ENCODE results near the gene GNS. TPM values are rescaled to one million over a fixed set of nuclear protein-coding genes. Genes with fewer than 3 reads are reported as not detected.

The GNS gene
- polyA plus RNA-seq, 1 donor from 2014 or later: 39.0 TPM

DNA sequence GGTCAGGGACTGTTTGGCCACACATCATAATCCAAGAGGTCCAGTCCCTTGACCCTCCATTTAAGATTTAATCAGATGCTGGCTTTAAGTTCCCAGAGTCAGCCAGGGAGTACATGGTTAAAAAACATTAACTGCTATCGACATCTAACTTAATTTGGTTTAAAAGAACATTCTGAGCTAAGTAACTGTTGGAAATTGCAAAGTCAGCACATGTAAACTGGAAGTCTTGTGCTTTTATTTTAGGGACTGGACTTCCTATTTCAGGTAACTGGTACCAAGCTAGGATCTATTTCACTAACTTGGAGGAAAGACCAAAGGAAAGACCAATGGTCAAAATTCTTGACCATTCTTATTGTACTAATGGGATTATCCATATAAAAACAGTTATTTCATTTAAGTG lies 40.6 kb downstream of the GNS start:
- Histone ChIP-seq H3K9me2 (ENCODE audit: insufficient read depth, low read length) (no peaks in the 10 kb centered on the region), H3F3A (ENCODE audit: insufficient read depth, low read length, poor library complexity, severe bottlenecking) (no peaks in the 10 kb centered on the region), H3K36me3 (ENCODE audit: insufficient read depth, low read length) (peaks cover 21% of the 10 kb centered on the region), H3K27me3 (ENCODE audit: insufficient read depth, low read depth, low read length) (no peaks in the 10 kb centered on the region), H2AFZ (ENCODE audit: low read depth, low read length) (no peak overlapping the region), H3K4me3 (ENCODE audit: low read length) (no peak overlapping the region), H3K9me3 (ENCODE audit: low read length) (no peaks in the 10 kb centered on the region), H3K27ac (ENCODE audit: low read length) (no peak overlapping the region), H4K20me1 (ENCODE audit: insufficient read depth) (no peaks in the 10 kb centered on the region), H3K79me2 (replicated peaks; ENCODE audit: insufficient read depth, low read length) (no peaks in the 10 kb centered on the region), H3K4me2 (ENCODE audit: low read length) (no peak overlapping the region), H3K9ac (ENCODE audit: low read length) (no peak overlapping the region)
- TF ChIP-seq EP300 (conservative IDR thresholded peaks at IDR 0.05; ENCODE audit: poor library complexity, severe bottlenecking) (no peak), EZH2 (IDR thresholded peaks at IDR 0.05; ENCODE audit: borderline replicate concordance, insufficient read depth, low read length, poor library complexity, severe bottlenecking) (no peak), RAD21 (conservative IDR thresholded peaks at IDR 0.05) (no peak), POLR2AphosphoS5 (IDR thresholded peaks at IDR 0.05) (no peak), TAF1 (IDR thresholded peaks at IDR 0.05; ENCODE audit: low read depth) (no peak), MXI1 (conservative IDR thresholded peaks at IDR 0.05; ENCODE audit: poor library complexity, severe bottlenecking) (no peak), SMC3 (conservative IDR thresholded peaks at IDR 0.05; ENCODE audit: poor library complexity) (no peak)
- TF ChIP-seq, protein P1, sequence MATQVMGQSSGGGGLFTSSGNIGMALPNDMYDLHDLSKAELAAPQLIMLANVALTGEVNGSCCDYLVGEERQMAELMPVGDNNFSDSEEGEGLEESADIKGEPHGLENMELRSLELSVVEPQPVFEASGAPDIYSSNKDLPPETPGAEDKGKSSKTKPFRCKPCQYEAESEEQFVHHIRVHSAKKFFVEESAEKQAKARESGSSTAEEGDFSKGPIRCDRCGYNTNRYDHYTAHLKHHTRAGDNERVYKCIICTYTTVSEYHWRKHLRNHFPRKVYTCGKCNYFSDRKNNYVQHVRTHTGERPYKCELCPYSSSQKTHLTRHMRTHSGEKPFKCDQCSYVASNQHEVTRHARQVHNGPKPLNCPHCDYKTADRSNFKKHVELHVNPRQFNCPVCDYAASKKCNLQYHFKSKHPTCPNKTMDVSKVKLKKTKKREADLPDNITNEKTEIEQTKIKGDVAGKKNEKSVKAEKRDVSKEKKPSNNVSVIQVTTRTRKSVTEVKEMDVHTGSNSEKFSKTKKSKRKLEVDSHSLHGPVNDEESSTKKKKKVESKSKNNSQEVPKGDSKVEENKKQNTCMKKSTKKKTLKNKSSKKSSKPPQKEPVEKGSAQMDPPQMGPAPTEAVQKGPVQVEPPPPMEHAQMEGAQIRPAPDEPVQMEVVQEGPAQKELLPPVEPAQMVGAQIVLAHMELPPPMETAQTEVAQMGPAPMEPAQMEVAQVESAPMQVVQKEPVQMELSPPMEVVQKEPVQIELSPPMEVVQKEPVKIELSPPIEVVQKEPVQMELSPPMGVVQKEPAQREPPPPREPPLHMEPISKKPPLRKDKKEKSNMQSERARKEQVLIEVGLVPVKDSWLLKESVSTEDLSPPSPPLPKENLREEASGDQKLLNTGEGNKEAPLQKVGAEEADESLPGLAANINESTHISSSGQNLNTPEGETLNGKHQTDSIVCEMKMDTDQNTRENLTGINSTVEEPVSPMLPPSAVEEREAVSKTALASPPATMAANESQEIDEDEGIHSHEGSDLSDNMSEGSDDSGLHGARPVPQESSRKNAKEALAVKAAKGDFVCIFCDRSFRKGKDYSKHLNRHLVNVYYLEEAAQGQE (IDR thresholded peaks at IDR 0.05; ENCODE audit: borderline replicate concordance): no peak
- TF ChIP-seq, protein P2, sequence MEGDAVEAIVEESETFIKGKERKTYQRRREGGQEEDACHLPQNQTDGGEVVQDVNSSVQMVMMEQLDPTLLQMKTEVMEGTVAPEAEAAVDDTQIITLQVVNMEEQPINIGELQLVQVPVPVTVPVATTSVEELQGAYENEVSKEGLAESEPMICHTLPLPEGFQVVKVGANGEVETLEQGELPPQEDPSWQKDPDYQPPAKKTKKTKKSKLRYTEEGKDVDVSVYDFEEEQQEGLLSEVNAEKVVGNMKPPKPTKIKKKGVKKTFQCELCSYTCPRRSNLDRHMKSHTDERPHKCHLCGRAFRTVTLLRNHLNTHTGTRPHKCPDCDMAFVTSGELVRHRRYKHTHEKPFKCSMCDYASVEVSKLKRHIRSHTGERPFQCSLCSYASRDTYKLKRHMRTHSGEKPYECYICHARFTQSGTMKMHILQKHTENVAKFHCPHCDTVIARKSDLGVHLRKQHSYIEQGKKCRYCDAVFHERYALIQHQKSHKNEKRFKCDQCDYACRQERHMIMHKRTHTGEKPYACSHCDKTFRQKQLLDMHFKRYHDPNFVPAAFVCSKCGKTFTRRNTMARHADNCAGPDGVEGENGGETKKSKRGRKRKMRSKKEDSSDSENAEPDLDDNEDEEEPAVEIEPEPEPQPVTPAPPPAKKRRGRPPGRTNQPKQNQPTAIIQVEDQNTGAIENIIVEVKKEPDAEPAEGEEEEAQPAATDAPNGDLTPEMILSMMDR (IDR thresholded peaks at IDR 0.05; ENCODE audit: poor library complexity, severe bottlenecking): no peak

DNA sequence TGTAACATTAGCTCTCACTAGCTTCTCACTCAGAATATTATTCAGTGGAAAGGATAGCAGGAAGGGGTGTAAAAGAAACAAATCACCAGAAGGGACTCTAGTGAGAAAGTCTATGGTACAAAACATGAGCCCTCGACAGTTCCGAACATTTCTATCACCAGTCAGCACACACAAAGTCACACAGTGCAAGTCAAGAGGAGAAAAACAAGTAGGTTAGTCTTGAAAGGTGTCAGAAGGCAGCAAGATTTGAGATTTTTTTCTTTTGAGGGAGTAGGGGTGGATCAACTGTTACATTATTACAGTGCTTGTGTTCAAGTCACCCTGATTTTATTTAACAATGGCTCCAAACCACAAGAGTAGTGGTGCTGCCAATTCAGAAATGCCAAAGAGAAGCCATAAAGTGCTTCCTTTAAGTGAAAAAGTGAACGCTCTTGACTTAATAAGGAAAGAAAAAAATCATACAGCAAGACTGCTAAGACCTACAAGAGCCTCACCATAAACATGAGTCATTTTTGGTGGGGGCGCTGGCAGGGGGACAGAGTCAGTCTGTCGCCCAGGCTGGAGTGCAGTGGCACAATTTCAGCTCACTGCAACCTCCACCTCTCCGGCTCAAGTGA lies 42.3 kb downstream of the GNS start:
- no peak overlapping the region for H3K27ac ChIP-seq (ENCODE audit: low read length)
- H3K4me2 ChIP-seq (ENCODE audit: low read length): no peak overlapping the region
- H3F3A ChIP-seq (ENCODE audit: insufficient read depth, low read length, poor library complexity, severe bottlenecking): no peaks in the 10 kb centered on the region
- H3K4me3 ChIP-seq (ENCODE audit: low read length): no peak overlapping the region
- H3K36me3 ChIP-seq (ENCODE audit: insufficient read depth, low read length): peaks cover 21% of the 10 kb centered on the region
- H2AFZ ChIP-seq (ENCODE audit: low read depth, low read length): no peak overlapping the region
- H3K9ac ChIP-seq (ENCODE audit: low read length): no peak overlapping the region
- H3K9me2 ChIP-seq (ENCODE audit: insufficient read depth, low read length): no peaks in the 10 kb centered on the region
- TF ChIP-seq POLR2AphosphoS5 (IDR thresholded peaks at IDR 0.05) (no peak), TAF1 (IDR thresholded peaks at IDR 0.05; ENCODE audit: low read depth) (no peak), RAD21 (conservative IDR thresholded peaks at IDR 0.05) (no peak), SMC3 (conservative IDR thresholded peaks at IDR 0.05; ENCODE audit: poor library complexity) (no peak), EP300 (conservative IDR thresholded peaks at IDR 0.05; ENCODE audit: poor library complexity, severe bottlenecking) (no peak), EZH2 (IDR thresholded peaks at IDR 0.05; ENCODE audit: borderline replicate concordance, insufficient read depth, low read length, poor library complexity, severe bottlenecking) (no peak), MXI1 (conservative IDR thresholded peaks at IDR 0.05; ENCODE audit: poor library complexity, severe bottlenecking) (no peak)
- TF ChIP-seq, protein P2 (IDR thresholded peaks at IDR 0.05; ENCODE audit: poor library complexity, severe bottlenecking): no peak
- TF ChIP-seq, protein P1 (IDR thresholded peaks at IDR 0.05; ENCODE audit: borderline replicate concordance): no peak
- no peaks in the 10 kb centered on the region for H3K27me3 ChIP-seq (ENCODE audit: insufficient read depth, low read depth, low read length)
- H4K20me1 ChIP-seq (ENCODE audit: insufficient read depth): no peaks in the 10 kb centered on the region
- no peaks in the 10 kb centered on the region for H3K9me3 ChIP-seq (ENCODE audit: low read length)
- no peaks in the 10 kb centered on the region for H3K79me2 ChIP-seq (replicated peaks; ENCODE audit: insufficient read depth, low read length)
